PFSK-1 (cell line): ENCODE results near the gene TOM1L2.

Source experiments
- FOXP2 ChIP-seq: optimal IDR thresholded peaks from 2 replicates; pipeline ENCODE3; 2011; ENCODE audit warnings: borderline replicate concordance, control low read depth, inconsistent platforms; ENCODE audit not compliant: insufficient read depth; ENCODE audit errors: extremely low read length, extremely low read depth
- POLR2AphosphoS5 ChIP-seq: IDR thresholded peaks from 2 replicates; pipeline ENCODE4 v1.6.1; 2012; ENCODE audit warnings: low read depth, mild to moderate bottlenecking, control low read depth, low read length, moderate library complexity
- SIN3A ChIP-seq: IDR thresholded peaks from 2 replicates; pipeline ENCODE4 v1.6.1; 2012; ENCODE audit warnings: mild to moderate bottlenecking, low read length, moderate library complexity, borderline replicate concordance; ENCODE audit not compliant: insufficient read depth
- TAF1 ChIP-seq: IDR thresholded peaks from 2 replicates; pipeline ENCODE4 v1.6.1; 2012; ENCODE audit warnings: low read length, control low read depth, borderline replicate concordance; ENCODE audit not compliant: insufficient read depth
- TF ChIP-seq, protein P1 (sequence below), 2 experiments: IDR thresholded peaks; 2 replicates each; pipeline versions ENCODE4 v1.6.1 to v1.8.0; 2011 to 2012; ENCODE audit warnings: low read depth in 2 of 2, low read length in 2 of 2, control low read depth in 1 of 2, inconsistent platforms in 1 of 2, mild to moderate bottlenecking in 1 of 2, moderate library complexity in 1 of 2; ENCODE audit not compliant: insufficient read depth in 1 of 2

Gene TOM1L2

DNA sequence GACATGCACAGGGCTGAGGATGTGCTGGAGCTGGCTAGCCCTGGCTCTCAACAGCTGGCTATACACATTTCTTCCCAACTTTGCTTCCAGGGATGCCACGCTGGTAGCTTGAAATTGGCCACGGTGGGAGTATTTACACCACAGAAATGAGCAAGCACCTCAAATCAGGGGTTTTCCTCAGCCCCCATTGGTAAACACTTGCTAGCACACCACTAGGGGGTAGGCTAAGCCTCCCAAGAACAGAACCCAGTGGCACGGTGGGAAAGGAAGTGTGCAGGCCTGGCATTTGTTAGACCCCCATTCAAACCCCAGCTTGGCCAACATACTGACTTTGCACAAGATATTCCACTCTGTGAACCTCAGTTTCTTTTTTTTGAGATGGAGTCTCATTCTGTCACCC is 13.4 kb upstream of the TOM1L2 start:
- TF ChIP-seq TAF1 (no peak), SIN3A (no peak), FOXP2 (no peak), POLR2AphosphoS5 (no peak)
- TF ChIP-seq, protein P1, sequence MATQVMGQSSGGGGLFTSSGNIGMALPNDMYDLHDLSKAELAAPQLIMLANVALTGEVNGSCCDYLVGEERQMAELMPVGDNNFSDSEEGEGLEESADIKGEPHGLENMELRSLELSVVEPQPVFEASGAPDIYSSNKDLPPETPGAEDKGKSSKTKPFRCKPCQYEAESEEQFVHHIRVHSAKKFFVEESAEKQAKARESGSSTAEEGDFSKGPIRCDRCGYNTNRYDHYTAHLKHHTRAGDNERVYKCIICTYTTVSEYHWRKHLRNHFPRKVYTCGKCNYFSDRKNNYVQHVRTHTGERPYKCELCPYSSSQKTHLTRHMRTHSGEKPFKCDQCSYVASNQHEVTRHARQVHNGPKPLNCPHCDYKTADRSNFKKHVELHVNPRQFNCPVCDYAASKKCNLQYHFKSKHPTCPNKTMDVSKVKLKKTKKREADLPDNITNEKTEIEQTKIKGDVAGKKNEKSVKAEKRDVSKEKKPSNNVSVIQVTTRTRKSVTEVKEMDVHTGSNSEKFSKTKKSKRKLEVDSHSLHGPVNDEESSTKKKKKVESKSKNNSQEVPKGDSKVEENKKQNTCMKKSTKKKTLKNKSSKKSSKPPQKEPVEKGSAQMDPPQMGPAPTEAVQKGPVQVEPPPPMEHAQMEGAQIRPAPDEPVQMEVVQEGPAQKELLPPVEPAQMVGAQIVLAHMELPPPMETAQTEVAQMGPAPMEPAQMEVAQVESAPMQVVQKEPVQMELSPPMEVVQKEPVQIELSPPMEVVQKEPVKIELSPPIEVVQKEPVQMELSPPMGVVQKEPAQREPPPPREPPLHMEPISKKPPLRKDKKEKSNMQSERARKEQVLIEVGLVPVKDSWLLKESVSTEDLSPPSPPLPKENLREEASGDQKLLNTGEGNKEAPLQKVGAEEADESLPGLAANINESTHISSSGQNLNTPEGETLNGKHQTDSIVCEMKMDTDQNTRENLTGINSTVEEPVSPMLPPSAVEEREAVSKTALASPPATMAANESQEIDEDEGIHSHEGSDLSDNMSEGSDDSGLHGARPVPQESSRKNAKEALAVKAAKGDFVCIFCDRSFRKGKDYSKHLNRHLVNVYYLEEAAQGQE (IDR thresholded peaks at IDR 0.05; ENCODE audit: insufficient read depth in 1 of 2, low read depth in 2 of 2, low read length in 2 of 2) = no peak

DNA sequence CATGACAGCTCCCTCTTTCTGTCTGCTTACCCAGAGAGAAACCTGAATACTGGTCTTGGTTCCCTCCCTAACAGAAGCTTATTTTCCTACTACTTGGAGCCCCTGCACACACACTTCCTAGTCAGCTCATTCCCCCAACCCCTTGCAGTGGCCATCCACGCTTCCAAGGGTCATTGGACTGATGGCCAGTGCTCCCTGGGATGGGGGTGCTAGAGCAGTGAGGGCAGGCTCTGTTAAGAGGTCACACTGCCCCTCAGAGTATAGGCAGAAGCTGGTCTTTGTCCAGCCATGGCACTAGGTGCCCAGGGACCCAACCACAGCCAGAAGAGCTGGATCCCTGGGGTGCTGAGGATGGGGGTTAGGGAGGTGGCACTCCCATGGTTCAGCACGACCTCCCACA is 13.0 kb upstream of the TOM1L2 start:
- TF ChIP-seq SIN3A (no peak), FOXP2 (no peak), TAF1 (no peak), POLR2AphosphoS5 (no peak)
- TF ChIP-seq, protein P1 (IDR thresholded peaks at IDR 0.05; ENCODE audit: insufficient read depth in 1 of 2, low read depth in 2 of 2, low read length in 2 of 2) = no peak

DNA sequence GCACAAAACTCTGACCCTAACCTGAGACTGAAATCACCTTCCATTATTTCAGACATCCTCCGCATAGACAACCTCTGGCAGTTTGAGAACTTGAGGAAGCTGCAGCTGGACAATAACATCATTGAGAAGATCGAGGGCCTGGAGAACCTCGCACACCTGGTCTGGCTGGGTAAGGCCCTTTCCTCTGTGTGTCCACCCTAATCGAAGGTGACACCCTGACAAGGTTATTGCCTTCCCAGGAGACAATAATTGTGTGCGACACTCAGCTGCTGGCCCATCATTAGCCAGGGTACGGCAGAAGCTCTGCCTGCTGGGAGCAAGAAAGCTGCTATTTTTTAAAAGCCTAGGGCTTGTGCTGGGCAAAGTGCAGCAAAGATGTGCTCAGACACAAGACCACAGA is 11.6 kb upstream of the TOM1L2 start:
- TF ChIP-seq, protein P1 (IDR thresholded peaks at IDR 0.05; ENCODE audit: insufficient read depth in 1 of 2, low read depth in 2 of 2, low read length in 2 of 2) = no peak
- TF ChIP-seq TAF1 = no peak
- TF ChIP-seq FOXP2 = no peak
- TF ChIP-seq POLR2AphosphoS5 = no peak
- TF ChIP-seq SIN3A = no peak

DNA sequence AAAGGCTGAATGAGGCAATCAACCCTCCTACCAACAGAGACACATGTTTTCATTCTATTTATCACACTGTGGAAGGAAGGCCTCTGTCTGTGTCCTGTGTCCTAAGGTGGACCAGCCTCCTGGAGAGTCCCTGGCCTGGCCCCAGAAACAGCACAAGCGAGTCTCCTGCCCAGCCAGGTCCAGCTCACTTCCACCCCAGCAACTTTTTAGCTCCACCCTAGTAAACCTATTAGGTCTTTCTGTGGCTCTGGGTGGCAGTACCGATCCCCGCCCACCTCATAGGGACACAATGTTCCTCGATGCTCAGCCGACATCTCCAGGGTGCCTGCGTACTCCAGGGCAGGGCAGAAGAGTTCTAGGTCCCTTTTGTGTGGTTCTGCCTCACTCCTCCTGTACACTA is 11.2 kb upstream of the TOM1L2 start:
- TF ChIP-seq POLR2AphosphoS5 = no peak
- no peak for TF ChIP-seq TAF1
- TF ChIP-seq FOXP2 = no peak
- TF ChIP-seq, protein P1 (IDR thresholded peaks at IDR 0.05; ENCODE audit: insufficient read depth in 1 of 2, low read depth in 2 of 2, low read length in 2 of 2) = no peak

DNA sequence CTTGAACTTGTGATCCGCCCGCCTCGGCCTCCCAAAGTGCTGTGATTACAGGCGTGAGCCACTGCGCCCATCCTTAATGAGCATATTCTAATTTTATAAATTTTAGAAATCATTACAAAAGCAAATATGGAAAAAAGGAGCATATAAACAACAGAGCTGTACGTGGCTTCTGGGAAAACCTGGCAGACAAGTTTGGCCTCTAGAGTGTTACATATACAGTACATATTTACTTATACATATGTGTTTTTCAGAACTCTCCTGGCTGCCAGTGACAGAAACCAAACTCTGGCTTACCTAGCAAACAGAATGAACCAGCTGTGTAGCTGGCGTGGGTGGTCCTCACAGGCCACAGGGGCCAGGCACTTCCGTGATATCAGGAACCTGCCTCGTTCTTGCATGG is 10.6 kb upstream of the TOM1L2 start:
- TF ChIP-seq SIN3A = no peak
- no peak for TF ChIP-seq POLR2AphosphoS5
- TF ChIP-seq FOXP2 = no peak
- no peak for TF ChIP-seq TAF1
- TF ChIP-seq, protein P1 (IDR thresholded peaks at IDR 0.05; ENCODE audit: insufficient read depth in 1 of 2, low read depth in 2 of 2, low read length in 2 of 2) = no peak
